Psoas muscle (tissue), 8 donors: ENCODE measurements around the gene SLC8A3. TPM values are rescaled to one million over a fixed set of nuclear protein-coding genes. Genes with fewer than 3 reads are reported as not detected.

Experiments
- ATAC-seq, 4 donors: fragments of 200-7000 bp; cut with Tn5 transposase; one replicate each; pipeline ENCODE4 v1.9.1; 2020; ENCODE audit warnings: moderate library complexity in 3 of 4, mild to moderate bottlenecking in 2 of 4
- DNase-seq, 2 donors: peaks; one replicate each; pipeline ENCODE4 v3.0.0-alpha.2; 2020
- H3K27ac ChIP-seq: fragments of 200-600 bp; one replicate; pipeline ENCODE4 v1.8.0; 2022
- H3K27me3 ChIP-seq, 3 donors: fragments of 200-600 bp in 1 of 3; one replicate each; pipeline versions ENCODE4 v1.6.1 to v1.8.0; 2013 to 2022; ENCODE audit warnings: low read length in 2 of 3, mild to moderate bottlenecking in 2 of 3, moderate library complexity in 1 of 3; ENCODE audit not compliant: insufficient read depth in 3 of 3
- H3K36me3 ChIP-seq, 2 donors: fragments of 200-600 bp in 1 of 2; one replicate each; pipeline versions ENCODE4 v1.6.1 to v1.8.0; 2013 to 2022; ENCODE audit warnings: low read depth in 1 of 2, mild to moderate bottlenecking in 1 of 2, moderate library complexity in 1 of 2; ENCODE audit not compliant: insufficient read depth in 1 of 2
- H3K4me1 ChIP-seq: fragments of 200-600 bp; one replicate; pipeline ENCODE4 v1.8.0; 2022
- H3K4me3 ChIP-seq: fragments of 200-600 bp; one replicate; pipeline ENCODE4 v1.8.0; 2022; ENCODE audit warnings: mild to moderate bottlenecking
- H3K9me3 ChIP-seq: fragments of 200-600 bp; one replicate; pipeline ENCODE4 v1.8.0; 2022
- WGBS, 3 donors: extraction: QIAGEN DNeasy Blood & Tissue Kit; methylation state at CpG; one replicate each; pipeline versions ENCODE4 v1.1.6 to v1.1.7; 2013; 5-methylcytosine and 5-hydroxymethylcytosine counted together
- intact Hi-C, 2 donors: fragments of 100-400 bp; cut with DNase I; formaldehyde crosslinking; loops; one replicate each; pipeline versions ENCODE4 v1.11.0 to v1.14.2; 2022
- polyA plus RNA-seq, 3 donors: library from polyadenylated mRNA; stranded (reverse); fragments of 200-250 nt; gene quantifications; one replicate each; pipeline ENCODE4 v1.2.3, GENCODE V29; 2013
- total RNA-seq, 4 donors: library from RNA; stranded (reverse); fragmentation: NEBNext Ultra II Directional in 2 of 4; extraction: Animal tissue kit (Norgen Biotek cat#: 25700) in 2 of 4; gene quantifications; one replicate each; pipeline versions ENCODE4 v1.2.1 to v1.2.4, GENCODE V29; 2021 to 2023
- TF ChIP-seq, protein P1 (sequence below): fragments of 200-600 bp; IDR thresholded peaks from one replicate; pipeline ENCODE4 v1.8.0; 2022; ENCODE audit warnings: antibody characterized with exemption
- donor health status: healthy with polysubstance abuse.
- donor health status: DM: no; HTN: no; CAD: no; lungs with moderate emphysema.
- donor health status: Bipolar disorder and iron deficiency.
- donor health status: healthy.
- donor health status: DM: yes; HTN: yes; CAD: no.
- donor health status: DM: no; HTN: no; CAD: no.
- donor health status: DM: no; HTN: no; CAD: no.
- donor health status: DM: yes; HTN: yes; CAD: no.

Gene SLC8A3
- total and polyA plus RNA-seq, 7 donors = 10.8 to 53.6 (median 20.8) TPM

DNA sequence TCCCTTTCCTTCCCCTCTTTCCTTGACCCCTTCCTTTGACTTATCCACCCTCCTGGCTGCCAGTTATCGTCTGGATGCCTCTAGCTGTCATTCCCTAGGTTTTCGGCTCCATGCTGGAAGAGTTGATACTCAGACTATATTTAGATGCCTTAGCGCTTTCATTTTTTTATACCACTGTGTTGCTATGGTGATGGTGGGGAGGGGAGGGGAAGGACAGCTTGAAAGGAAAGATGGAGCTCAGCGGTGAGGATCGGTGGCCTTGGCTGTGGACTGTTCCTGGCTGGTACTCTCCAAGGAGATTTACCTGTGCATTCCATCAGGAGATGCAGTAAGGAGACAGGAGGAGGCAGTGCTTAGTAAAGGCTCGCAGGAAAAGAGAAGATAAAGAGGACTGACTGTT is 108.7 kb downstream of the SLC8A3 start:
- Histone ChIP-seq H3K36me3 (no peaks in the 10 kb centered on the region), H3K4me3 (no peak overlapping the region), H3K4me1 (peaks cover 3% of the 10 kb centered on the region), H3K27me3 (no peaks in the 10 kb centered on the region), H3K27ac (no peak overlapping the region), H3K9me3 (no peaks in the 10 kb centered on the region)
- 59 to 71% (median 60%) methylated on average over 6 of the region's 6 CpGs for WGBS, 3 donors
- no peak for DNase-seq
- intact Hi-C loops = loop anchor here in 1 of 2 donors (10.0 kb wide), 1 partner anchor 175 kb away; no protein-coding TSS in a partner anchor
- TF ChIP-seq, protein P1, sequence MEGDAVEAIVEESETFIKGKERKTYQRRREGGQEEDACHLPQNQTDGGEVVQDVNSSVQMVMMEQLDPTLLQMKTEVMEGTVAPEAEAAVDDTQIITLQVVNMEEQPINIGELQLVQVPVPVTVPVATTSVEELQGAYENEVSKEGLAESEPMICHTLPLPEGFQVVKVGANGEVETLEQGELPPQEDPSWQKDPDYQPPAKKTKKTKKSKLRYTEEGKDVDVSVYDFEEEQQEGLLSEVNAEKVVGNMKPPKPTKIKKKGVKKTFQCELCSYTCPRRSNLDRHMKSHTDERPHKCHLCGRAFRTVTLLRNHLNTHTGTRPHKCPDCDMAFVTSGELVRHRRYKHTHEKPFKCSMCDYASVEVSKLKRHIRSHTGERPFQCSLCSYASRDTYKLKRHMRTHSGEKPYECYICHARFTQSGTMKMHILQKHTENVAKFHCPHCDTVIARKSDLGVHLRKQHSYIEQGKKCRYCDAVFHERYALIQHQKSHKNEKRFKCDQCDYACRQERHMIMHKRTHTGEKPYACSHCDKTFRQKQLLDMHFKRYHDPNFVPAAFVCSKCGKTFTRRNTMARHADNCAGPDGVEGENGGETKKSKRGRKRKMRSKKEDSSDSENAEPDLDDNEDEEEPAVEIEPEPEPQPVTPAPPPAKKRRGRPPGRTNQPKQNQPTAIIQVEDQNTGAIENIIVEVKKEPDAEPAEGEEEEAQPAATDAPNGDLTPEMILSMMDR = no peak
- peak in 1 of 4 donors; percentile 14 for ATAC-seq

DNA sequence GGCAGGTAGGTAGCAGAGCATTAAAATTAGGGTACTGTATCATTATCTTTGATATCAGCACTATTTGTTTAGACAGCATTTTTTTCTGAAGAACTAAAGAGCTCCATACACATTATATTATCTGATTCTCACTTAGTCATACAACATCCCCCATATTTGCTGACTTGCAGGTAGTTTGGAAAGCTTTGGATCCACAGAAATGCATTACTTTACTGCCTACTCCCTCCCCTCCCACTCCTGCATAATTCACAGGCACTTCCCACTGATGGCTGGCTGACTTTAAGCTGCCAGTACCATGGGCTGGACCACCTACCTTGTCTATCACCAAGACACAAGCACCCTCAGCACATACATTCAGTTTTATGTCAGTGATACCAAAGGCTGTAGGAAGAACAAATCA is 110.4 kb downstream of the SLC8A3 start:
- ATAC-seq = no peak
- H3K4me1 ChIP-seq = no peaks in the 10 kb centered on the region
- H3K27me3 ChIP-seq = no peaks in the 10 kb centered on the region
- no peak overlapping the region for H3K4me3 ChIP-seq
- H3K36me3 ChIP-seq = no peaks in the 10 kb centered on the region
- TF ChIP-seq, protein P1 = no peak
- no peaks in the 10 kb centered on the region for H3K9me3 ChIP-seq
- intact Hi-C loops = no loop called here
- DNase-seq = no peak
- no peak overlapping the region for H3K27ac ChIP-seq

DNA sequence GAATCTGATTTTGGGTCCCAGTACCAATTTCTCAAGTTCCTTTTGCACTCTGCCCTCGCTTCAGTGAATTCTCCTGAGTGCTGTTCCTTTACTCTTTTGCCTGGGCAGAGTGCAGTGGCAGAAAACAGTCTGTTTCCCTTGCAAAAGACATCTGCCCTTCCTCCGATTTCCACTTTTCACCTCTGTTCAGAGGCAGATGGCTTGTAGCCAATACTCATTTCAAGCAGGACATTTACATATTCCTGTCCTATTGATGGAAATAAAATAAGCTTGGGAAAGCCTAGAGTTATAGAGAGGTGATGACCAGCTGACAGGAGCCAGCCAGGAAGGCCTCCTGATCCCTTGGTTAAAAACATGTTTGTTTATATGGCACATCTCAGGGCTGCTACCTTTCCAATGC is 111.0 kb downstream of the SLC8A3 start:
- Histone ChIP-seq H3K9me3 (no peaks in the 10 kb centered on the region), H3K4me1 (no peaks in the 10 kb centered on the region), H3K4me3 (no peak overlapping the region), H3K36me3 (no peaks in the 10 kb centered on the region), H3K27me3 (no peaks in the 10 kb centered on the region), H3K27ac (no peak overlapping the region)
- ATAC-seq (no peak), DNase-seq (no peak)
- intact Hi-C loops = no loop called here
- WGBS, 3 donors = 55 to 73% (median 71%) methylated on average over 2 of the region's 2 CpGs
- TF ChIP-seq, protein P1 = no peak

DNA sequence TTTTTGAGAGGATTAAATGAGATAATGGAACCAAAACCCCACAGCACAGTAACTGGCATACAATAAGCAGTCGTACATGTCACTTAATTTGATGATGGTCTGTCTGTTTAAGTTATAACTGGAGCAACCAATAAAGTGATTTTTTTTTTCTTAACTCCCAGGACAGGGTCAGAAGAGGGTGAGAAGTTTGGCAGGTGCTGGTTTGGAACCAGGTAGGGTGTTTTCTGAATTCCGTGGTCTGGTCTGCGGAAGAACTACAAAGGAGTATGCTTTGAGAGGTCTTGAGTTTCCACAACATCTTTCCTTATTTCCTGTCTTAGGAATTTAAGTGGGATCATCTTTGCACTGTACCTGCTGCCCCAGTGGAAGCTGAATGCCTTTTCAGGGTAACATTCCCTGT is 111.7 kb downstream of the SLC8A3 start:
- no peak for ATAC-seq
- 85 to 94% (median 85%) methylated on average over 3 of the region's 3 CpGs for WGBS, 3 donors

More for the DNA sequence above, 111.7 kb downstream of the SLC8A3 start:
- Histone ChIP-seq H3K4me1 (no peaks in the 10 kb centered on the region), H3K4me3 (no peak overlapping the region), H3K9me3 (no peaks in the 10 kb centered on the region), H3K27ac (no peak overlapping the region), H3K27me3 (no peaks in the 10 kb centered on the region), H3K36me3 (no peaks in the 10 kb centered on the region)
- TF ChIP-seq, protein P1 = no peak
- DNase-seq = no peak
- intact Hi-C loops = no loop called here
